DOHH2 (cell line): ENCODE data around the gene MYL12A.

ENCODE experiments used
- H3F3A ChIP-seq: fragments of 200-600 bp; sonication (generic), shearing (Covaris generic); 2 replicates; pipeline ENCODE4 v1.6.0; 2016; ENCODE audit warnings: antibody characterized with exemption, mild to moderate bottlenecking; ENCODE audit not compliant: control insufficient read depth, insufficient read depth
- H3K27ac ChIP-seq: fragments of 200-600 bp; sonication (generic); 2 replicates; pipeline ENCODE4 v1.5.1; 2014; ENCODE audit warnings: low read depth, mild to moderate bottlenecking, low read length, moderate library complexity
- H3K27me3 ChIP-seq: fragments of 200-600 bp; sonication (generic); 2 replicates; pipeline ENCODE4 v1.6.1; 2014; ENCODE audit warnings: mild to moderate bottlenecking, low read length, mixed read lengths; ENCODE audit not compliant: control insufficient read depth
- H3K36me3 ChIP-seq: fragments of 200-600 bp; sonication (generic); 2 replicates; pipeline ENCODE4 v1.6.1; 2014; ENCODE audit warnings: mild to moderate bottlenecking, low read length, moderate library complexity, mixed read lengths; ENCODE audit not compliant: control insufficient read depth
- H3K4me1 ChIP-seq: fragments of 200-600 bp; sonication (generic); 2 replicates; pipeline ENCODE4 v1.6.1; 2014; ENCODE audit warnings: mild to moderate bottlenecking, low read length, mixed read lengths; ENCODE audit not compliant: control insufficient read depth
- H3K4me2 ChIP-seq: fragments of 200-600 bp; sonication (generic); 2 replicates; pipeline ENCODE4 v1.6.0; 2014; ENCODE audit warnings: mild to moderate bottlenecking, low read length, moderate library complexity
- H3K4me3 ChIP-seq: fragments of 200-600 bp; sonication (generic); 2 replicates; pipeline ENCODE4 v1.5.1; 2014; ENCODE audit warnings: mild to moderate bottlenecking, low read length, mixed read lengths
- H3K79me2 ChIP-seq: fragments of 200-600 bp; sonication (generic); 2 replicates; pipeline ENCODE4 v1.6.1; 2014; ENCODE audit warnings: mild to moderate bottlenecking, low read length, mixed read lengths; ENCODE audit not compliant: control insufficient read depth
- H3K9me2 ChIP-seq: fragments of 200-600 bp; sonication (generic); replicated peaks from 2 replicates; pipeline ENCODE4 v1.6.1; 2014; ENCODE audit warnings: mild to moderate bottlenecking, low read length, mixed read lengths; ENCODE audit not compliant: control insufficient read depth
- H3K9me3 ChIP-seq: fragments of 200-600 bp; sonication (generic); 2 replicates; pipeline ENCODE4 v1.6.1; 2014; ENCODE audit warnings: antibody characterized with exemption, low read length, mixed read lengths; ENCODE audit not compliant: control insufficient read depth, insufficient read depth
- H4K20me1 ChIP-seq: fragments of 200-600 bp; sonication (generic); 2 replicates; pipeline ENCODE4 v1.6.0; 2014; ENCODE audit warnings: low read depth, mild to moderate bottlenecking, antibody characterized with exemption, low read length, moderate library complexity; ENCODE audit not compliant: control insufficient read depth, insufficient read depth
- EZH2phosphoT487 ChIP-seq: fragments of 200-600 bp; sonication (generic); IDR thresholded peaks from 2 replicates; pipeline ENCODE4 v1.6.1; 2017; ENCODE audit warnings: borderline replicate concordance, mild to moderate bottlenecking, antibody characterized with exemption, low read length, moderate library complexity, mixed read lengths
- TF ChIP-seq, protein P1 (sequence below): fragments of 200-600 bp; sonication (generic); IDR thresholded peaks from one replicate; pipeline ENCODE4 v1.5.1; 2014; ENCODE audit warnings: antibody characterized with exemption, mild to moderate bottlenecking, low read depth, low read length; ENCODE audit not compliant: poor library complexity, severe bottlenecking

The MYL12A gene

DNA sequence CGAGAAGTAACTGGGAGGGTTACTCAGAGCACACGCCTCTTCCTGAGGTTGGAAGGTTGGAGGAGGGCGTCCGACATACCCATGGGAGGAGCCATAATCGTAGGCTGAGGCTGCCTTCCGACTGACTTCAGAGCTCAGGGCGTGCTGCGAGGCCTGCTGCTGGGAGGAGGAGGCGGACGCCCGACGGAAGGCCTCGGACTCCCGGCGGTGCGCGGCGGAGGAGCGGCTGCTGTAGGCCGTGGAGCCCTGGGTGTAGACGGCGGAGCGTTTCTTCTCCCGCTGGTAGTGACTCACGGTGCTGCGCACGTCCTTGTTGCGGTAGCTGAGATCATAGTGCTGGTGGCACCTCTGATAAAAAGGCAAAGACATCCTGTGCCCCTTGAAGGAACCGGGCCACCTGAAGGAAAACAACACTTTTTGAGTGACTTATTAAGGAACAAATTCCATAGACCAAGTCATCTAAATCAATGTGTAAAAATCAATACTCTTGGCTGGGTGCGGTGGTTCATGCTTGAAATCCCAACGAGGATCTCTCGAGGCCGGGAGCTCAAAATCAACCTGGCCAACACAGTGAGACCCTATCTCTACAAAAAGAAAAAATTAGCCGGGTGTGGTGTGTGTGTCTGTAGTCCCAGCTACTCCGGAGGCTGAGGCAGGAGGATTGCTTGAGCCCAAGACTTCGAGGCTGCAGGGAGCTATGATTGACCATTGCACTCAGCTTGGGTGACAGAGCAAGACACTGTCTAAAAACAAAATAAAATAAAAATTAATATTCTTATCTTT, 32.6 kb upstream of the MYL12A start:
- no peak overlapping the region for H3K27ac ChIP-seq
- peaks cover 17% of the 10 kb centered on the region for H3K4me1 ChIP-seq
- TF ChIP-seq, protein P1, sequence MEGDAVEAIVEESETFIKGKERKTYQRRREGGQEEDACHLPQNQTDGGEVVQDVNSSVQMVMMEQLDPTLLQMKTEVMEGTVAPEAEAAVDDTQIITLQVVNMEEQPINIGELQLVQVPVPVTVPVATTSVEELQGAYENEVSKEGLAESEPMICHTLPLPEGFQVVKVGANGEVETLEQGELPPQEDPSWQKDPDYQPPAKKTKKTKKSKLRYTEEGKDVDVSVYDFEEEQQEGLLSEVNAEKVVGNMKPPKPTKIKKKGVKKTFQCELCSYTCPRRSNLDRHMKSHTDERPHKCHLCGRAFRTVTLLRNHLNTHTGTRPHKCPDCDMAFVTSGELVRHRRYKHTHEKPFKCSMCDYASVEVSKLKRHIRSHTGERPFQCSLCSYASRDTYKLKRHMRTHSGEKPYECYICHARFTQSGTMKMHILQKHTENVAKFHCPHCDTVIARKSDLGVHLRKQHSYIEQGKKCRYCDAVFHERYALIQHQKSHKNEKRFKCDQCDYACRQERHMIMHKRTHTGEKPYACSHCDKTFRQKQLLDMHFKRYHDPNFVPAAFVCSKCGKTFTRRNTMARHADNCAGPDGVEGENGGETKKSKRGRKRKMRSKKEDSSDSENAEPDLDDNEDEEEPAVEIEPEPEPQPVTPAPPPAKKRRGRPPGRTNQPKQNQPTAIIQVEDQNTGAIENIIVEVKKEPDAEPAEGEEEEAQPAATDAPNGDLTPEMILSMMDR: no peak
- TF ChIP-seq EZH2phosphoT487: no peak
- no peaks in the 10 kb centered on the region for H3K9me3 ChIP-seq
- H3F3A ChIP-seq: no peaks in the 10 kb centered on the region
- H3K27me3 ChIP-seq: no peaks in the 10 kb centered on the region
- H3K79me2 ChIP-seq: no peaks in the 10 kb centered on the region
- no peaks in the 10 kb centered on the region for H3K9me2 ChIP-seq
- no peaks in the 10 kb centered on the region for H4K20me1 ChIP-seq
- no peak overlapping the region for H3K4me2 ChIP-seq
- no peak overlapping the region for H3K4me3 ChIP-seq
- H3K36me3 ChIP-seq: no peaks in the 10 kb centered on the region

DNA sequence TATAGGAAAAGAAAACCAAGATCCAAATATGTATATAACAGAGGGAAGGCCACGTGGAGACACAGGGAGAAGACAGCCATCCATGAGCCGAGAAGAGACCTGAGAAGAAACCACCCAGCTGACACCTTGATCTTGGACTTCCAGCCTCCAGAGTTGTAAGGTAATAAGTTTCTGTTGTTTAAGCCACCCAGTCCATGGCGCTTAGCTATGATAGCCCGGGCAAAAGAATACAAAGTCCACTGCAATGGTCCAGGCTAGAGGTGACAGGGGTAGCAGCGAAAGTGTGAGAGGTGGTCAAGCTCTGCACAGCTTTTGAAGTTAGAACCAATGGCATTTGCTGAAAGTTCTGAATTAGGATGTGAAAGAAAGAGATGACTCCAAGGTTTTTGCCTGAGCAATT, 30.6 kb upstream of the MYL12A start:
- Histone ChIP-seq H3K4me1 (peaks cover 12% of the 10 kb centered on the region), H4K20me1 (no peaks in the 10 kb centered on the region), H3K27ac (no peak overlapping the region), H3K4me3 (no peak overlapping the region), H3F3A (no peaks in the 10 kb centered on the region), H3K9me2 (no peaks in the 10 kb centered on the region), H3K9me3 (no peaks in the 10 kb centered on the region), H3K27me3 (no peaks in the 10 kb centered on the region), H3K36me3 (no peaks in the 10 kb centered on the region), H3K4me2 (no peak overlapping the region), H3K79me2 (no peaks in the 10 kb centered on the region)
- no peak for TF ChIP-seq EZH2phosphoT487
- TF ChIP-seq, protein P1: no peak

DNA sequence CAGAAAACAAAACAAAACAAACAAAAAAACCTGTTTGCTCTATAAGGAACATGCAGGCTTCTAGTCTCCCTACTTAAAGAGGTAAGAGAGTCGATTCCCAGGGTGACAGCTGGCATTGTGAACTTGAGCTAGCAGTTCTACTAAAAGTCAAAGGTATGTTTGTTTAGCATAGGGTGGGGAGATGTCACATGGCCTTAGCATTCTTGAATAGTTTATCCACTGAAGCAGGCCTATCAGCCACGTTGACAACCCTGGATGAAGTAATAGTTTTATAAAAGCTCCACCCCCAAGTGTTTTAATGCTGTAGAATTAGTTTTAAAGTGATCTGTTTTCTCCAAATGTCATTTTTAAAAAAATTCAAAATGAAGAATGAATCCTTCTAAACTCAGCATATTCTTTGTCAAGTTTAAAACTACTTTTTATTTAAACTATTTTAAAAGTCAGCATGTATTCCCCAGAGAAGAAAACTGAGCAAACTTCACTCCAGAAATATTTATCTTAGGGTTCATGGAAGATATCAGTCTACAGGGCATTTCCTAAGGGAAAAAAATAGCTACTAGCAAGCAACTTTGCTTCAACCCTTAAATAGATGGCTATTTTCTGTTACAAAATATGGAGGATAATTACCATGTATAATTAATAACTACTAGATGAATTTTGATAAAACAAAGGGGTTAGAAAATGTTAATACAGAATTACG, 29.5 kb upstream of the MYL12A start:
- Histone ChIP-seq H3K9me3 (no peaks in the 10 kb centered on the region), H3K36me3 (no peaks in the 10 kb centered on the region), H3K4me1 (peaks cover 7% of the 10 kb centered on the region), H3F3A (no peaks in the 10 kb centered on the region), H3K27me3 (no peaks in the 10 kb centered on the region), H3K27ac (no peak overlapping the region), H3K79me2 (no peaks in the 10 kb centered on the region), H3K4me3 (no peak overlapping the region), H4K20me1 (no peaks in the 10 kb centered on the region), H3K4me2 (no peak overlapping the region), H3K9me2 (no peaks in the 10 kb centered on the region)
- TF ChIP-seq, protein P1: no peak
- TF ChIP-seq EZH2phosphoT487: no peak
